ENCODE results near the gene TATDN3. TPM values are rescaled to one million over a fixed set of nuclear protein-coding genes. Genes with fewer than 3 reads are reported as not detected.

TATDN3 gene
- total and polyA plus RNA-seq, 5 donors from 2014 or later: 20.6 to 28.7 (median 22.4) TPM

- Mint-ChIP-seq H3K36me3 (peaks cover 14% of the 10 kb centered on the region), H3K4me1 (peaks cover 17 to 51% (median 39%) of the 10 kb centered on the region in 4 donors), H3K4me3 (peak overlapping the region; percentile 95 to 98 (median 97)), H3K27me3 (no peaks in the 10 kb centered on the region), H3K9me3 (peaks cover 0 to 2% (median 0%) of the 10 kb centered on the region in 7 donors), H3K27ac (peak overlapping the region; percentile 96 to 99 (median 98))
- ATAC-seq (ENCODE audit: low read depth in 2 of 2) (no peak), DNase-seq (no peak)
- peaks cover 39% of the 10 kb centered on the region for H3K4me1 ChIP-seq (ENCODE audit: control insufficient read depth, insufficient read depth, low read length, poor library complexity, severe bottlenecking)
- peak overlapping the region; percentile 99 for H3K4me3 ChIP-seq (ENCODE audit: low read depth, low read length)
- no peaks in the 10 kb centered on the region for H3K27me3 ChIP-seq (ENCODE audit: control insufficient read depth, insufficient read depth, low read length)
- no peaks in the 10 kb centered on the region for H3K9me3 ChIP-seq (ENCODE audit: control insufficient read depth in 2 of 2, low read length in 2 of 2)
- peaks cover 6% of the 10 kb centered on the region for H3K36me3 ChIP-seq (ENCODE audit: control insufficient read depth, insufficient read depth, low read length)
- H3K27ac ChIP-seq (ENCODE audit: insufficient read depth, low read length, poor library complexity, severe bottlenecking): peak overlapping the region; percentile 77
Measured at GRCh38 chr1:212792396-212792908, 758 bp downstream of the TATDN3 start.

DNA sequence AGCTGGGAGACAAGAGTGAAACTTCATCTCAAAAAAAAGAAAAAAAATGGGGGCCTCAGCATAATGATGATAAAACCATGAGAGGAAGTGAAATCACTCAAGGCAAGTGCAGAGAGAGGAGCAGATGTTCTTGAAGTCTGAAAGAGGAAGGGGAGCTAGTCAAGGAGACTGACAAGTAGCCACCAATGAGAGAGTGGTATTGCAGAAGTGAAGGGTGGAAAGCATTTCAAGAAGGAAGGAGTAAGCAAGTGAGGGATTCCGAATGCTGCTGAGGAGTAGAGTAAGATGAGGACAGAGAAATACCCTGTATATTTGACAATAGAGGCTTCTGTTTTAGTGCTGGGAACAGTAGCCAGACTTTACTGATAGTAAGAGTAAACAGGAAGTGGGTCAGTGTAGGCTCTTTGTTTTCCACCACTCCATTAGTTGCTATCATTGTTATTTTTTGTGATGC, 2.9 kb downstream of the TATDN3 start:
- H3K36me3 Mint-ChIP-seq: peaks cover 21% of the 10 kb centered on the region
- peak in 2 of 3 donors; percentile 13 to 62 for DNase-seq
- peaks cover 31% of the 10 kb centered on the region for H3K4me1 ChIP-seq (ENCODE audit: control insufficient read depth, insufficient read depth, low read length, poor library complexity, severe bottlenecking)
- no peaks in the 10 kb centered on the region for H3K27me3 ChIP-seq (ENCODE audit: control insufficient read depth, insufficient read depth, low read length)
- peaks cover 6% of the 10 kb centered on the region for H3K36me3 ChIP-seq (ENCODE audit: control insufficient read depth, insufficient read depth, low read length)
- peak overlapping the region; percentile 29 to 88 (median 32) for H3K4me3 Mint-ChIP-seq
- peaks cover 22 to 43% (median 34%) of the 10 kb centered on the region in 4 donors for H3K4me1 Mint-ChIP-seq
- H3K27ac ChIP-seq (ENCODE audit: insufficient read depth, low read length, poor library complexity, severe bottlenecking): no peak overlapping the region
- peak overlapping the region; percentile 58 for H3K4me3 ChIP-seq (ENCODE audit: low read depth, low read length)
- no peaks in the 10 kb centered on the region for H3K27me3 Mint-ChIP-seq
- peak in 1 of 2 donors; percentile 33 for ATAC-seq (ENCODE audit: low read depth in 2 of 2)
- H3K27ac Mint-ChIP-seq: peak overlapping the region; percentile 11 to 83 (median 30)
- peaks cover 0 to 2% (median 0%) of the 10 kb centered on the region in 7 donors for H3K9me3 Mint-ChIP-seq
- no peaks in the 10 kb centered on the region for H3K9me3 ChIP-seq (ENCODE audit: control insufficient read depth in 2 of 2, low read length in 2 of 2)

DNA sequence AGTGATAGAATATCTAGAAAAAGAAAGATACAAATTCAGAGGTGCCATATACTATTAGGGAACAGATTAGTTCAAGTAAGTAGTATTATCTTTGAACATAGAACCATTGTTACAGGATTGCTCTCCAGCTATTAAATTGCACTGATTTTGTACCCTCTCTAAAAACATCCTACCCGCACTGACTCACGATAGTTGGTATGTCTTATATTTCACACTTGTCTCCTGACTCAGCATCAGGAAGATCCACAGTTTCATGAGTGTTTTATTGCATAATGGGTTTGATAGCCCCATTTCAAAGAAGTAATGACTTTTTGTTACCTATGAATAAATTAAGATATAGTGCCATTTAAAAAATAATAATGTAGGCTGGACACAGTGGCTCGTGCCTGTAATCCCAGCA, 6.0 kb downstream of the TATDN3 start:
- H3K36me3 ChIP-seq (ENCODE audit: control insufficient read depth, insufficient read depth, low read length): peaks cover 19% of the 10 kb centered on the region
- H3K9me3 ChIP-seq (ENCODE audit: control insufficient read depth in 2 of 2, low read length in 2 of 2): no peaks in the 10 kb centered on the region
- peaks cover 33% of the 10 kb centered on the region for H3K36me3 Mint-ChIP-seq
- H3K4me1 ChIP-seq (ENCODE audit: control insufficient read depth, insufficient read depth, low read length, poor library complexity, severe bottlenecking): peaks cover 12% of the 10 kb centered on the region
- DNase-seq: no peak
- H3K27ac ChIP-seq (ENCODE audit: insufficient read depth, low read length, poor library complexity, severe bottlenecking): no peak overlapping the region
- peaks cover 14 to 26% (median 18%) of the 10 kb centered on the region in 4 donors for H3K4me1 Mint-ChIP-seq
- no peak overlapping the region for H3K4me3 Mint-ChIP-seq
- no peak overlapping the region for H3K4me3 ChIP-seq (ENCODE audit: low read depth, low read length)
- H3K27me3 Mint-ChIP-seq: no peaks in the 10 kb centered on the region
- no peak for ATAC-seq (ENCODE audit: low read depth in 2 of 2)
- H3K27me3 ChIP-seq (ENCODE audit: control insufficient read depth, insufficient read depth, low read length): no peaks in the 10 kb centered on the region
- no peak overlapping the region for H3K27ac Mint-ChIP-seq
- H3K9me3 Mint-ChIP-seq: peaks cover 0 to 2% (median 0%) of the 10 kb centered on the region in 7 donors

- ATAC-seq (ENCODE audit: low read depth in 2 of 2): no peak
- H3K36me3 ChIP-seq (ENCODE audit: control insufficient read depth, insufficient read depth, low read length): peaks cover 32% of the 10 kb centered on the region
Measured at GRCh38 chr1:212805767-212806166, 14.1 kb downstream of the TATDN3 start.

DNA sequence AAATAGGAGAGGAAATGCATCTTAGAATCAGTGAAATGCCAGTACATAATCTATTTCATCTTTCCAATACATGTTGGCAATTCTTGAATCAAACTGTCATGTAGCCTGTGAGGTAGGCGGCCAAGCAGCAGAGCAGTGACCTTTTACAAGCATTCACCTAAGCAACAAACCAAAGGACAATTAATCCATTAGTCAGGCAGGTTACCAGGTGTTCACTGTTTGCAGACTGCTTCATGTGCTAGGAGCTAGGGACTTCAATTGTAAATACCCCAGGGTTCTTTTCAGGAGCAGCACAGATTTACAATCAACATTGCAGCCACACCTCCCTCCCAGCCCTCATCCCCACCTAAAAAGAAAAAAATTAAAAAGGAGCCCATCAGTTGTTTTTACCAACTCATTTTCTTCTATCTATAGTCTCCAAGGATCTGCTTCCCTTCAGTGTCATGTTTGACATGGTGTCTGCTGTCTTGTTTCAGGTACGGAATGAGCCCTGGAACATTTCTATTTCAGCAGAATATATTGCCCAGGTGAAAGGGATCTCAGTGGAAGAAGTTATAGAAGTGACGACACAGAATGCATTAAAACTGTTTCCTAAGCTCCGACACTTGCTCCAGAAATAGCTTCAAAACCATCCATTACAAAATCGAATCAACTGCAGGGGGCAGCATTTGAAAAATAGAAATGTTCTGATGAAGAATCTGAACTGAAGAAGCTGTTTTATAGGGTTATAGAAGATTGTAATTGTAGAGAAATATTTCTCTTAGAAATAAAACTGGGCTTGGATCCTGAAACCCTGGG, 23.0 kb downstream of the TATDN3 start:
- Mint-ChIP-seq H3K9me3 (no peaks in the 10 kb centered on the region), H3K4me1 (peaks cover 0 to 2% (median 0%) of the 10 kb centered on the region in 4 donors), H3K27me3 (no peaks in the 10 kb centered on the region), H3K36me3 (peaks cover 3% of the 10 kb centered on the region), H3K27ac (no peak overlapping the region), H3K4me3 (no peak overlapping the region)
- Histone ChIP-seq H3K27ac (ENCODE audit: insufficient read depth, low read length, poor library complexity, severe bottlenecking) (no peak overlapping the region), H3K27me3 (ENCODE audit: control insufficient read depth, insufficient read depth, low read length) (no peaks in the 10 kb centered on the region), H3K4me1 (ENCODE audit: control insufficient read depth, insufficient read depth, low read length, poor library complexity, severe bottlenecking) (no peaks in the 10 kb centered on the region), H3K4me3 (ENCODE audit: low read depth, low read length) (no peak overlapping the region), H3K9me3 (ENCODE audit: control insufficient read depth in 2 of 2, low read length in 2 of 2) (no peaks in the 10 kb centered on the region), H3K36me3 (ENCODE audit: control insufficient read depth, insufficient read depth, low read length) (peaks cover 7% of the 10 kb centered on the region)
- DNase-seq (peak in 1 of 3 donors; percentile 35), ATAC-seq (ENCODE audit: low read depth in 2 of 2) (no peak)

More at GRCh38 chr1:212805767-212806166, 14.1 kb downstream of the TATDN3 start:
- no peak overlapping the region for H3K27ac Mint-ChIP-seq
- H3K4me1 Mint-ChIP-seq: peaks cover 0 to 4% (median under 1%) of the 10 kb centered on the region in 4 donors
- Histone ChIP-seq H3K4me1 (ENCODE audit: control insufficient read depth, insufficient read depth, low read length, poor library complexity, severe bottlenecking) (no peaks in the 10 kb centered on the region), H3K27ac (ENCODE audit: insufficient read depth, low read length, poor library complexity, severe bottlenecking) (no peak overlapping the region), H3K27me3 (ENCODE audit: control insufficient read depth, insufficient read depth, low read length) (no peaks in the 10 kb centered on the region), H3K4me3 (ENCODE audit: low read depth, low read length) (no peak overlapping the region), H3K9me3 (ENCODE audit: control insufficient read depth in 2 of 2, low read length in 2 of 2) (no peaks in the 10 kb centered on the region)
- H3K36me3 Mint-ChIP-seq: peaks cover 27% of the 10 kb centered on the region
- no peak overlapping the region for H3K4me3 Mint-ChIP-seq
- no peaks in the 10 kb centered on the region for H3K27me3 Mint-ChIP-seq
- DNase-seq: no peak
- H3K9me3 Mint-ChIP-seq: no peaks in the 10 kb centered on the region

DNA sequence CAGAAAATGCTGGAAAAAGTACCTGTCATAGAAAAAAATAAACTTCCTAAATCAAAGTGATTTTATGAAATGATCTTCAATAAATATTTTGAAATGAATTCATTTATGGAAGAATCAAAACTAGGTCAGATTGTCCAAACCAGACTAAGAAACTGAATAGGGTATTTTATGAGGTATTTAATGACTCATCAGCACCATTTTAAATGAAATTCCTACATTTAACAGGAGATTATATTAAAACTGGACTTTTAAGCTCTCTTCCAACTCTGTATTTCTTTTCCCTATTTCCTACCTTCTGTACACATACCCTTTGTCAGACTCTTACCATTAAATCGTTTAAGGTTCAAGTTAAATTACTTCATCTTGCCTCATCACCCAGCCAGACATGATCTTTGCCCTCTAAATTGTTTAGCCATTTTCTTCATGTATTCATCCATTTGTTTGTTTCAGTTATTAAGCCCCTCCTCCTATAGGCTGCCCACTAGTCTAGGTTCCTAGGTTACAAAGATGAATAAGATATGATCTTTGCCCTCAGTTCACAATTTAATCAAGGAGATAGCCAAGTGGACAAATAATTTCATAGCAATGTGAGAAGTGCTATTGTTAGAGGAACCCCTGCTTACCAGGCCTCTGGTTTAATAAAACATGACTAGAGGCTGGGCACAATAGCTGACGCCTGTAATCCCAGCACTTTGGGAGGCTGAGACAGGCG, 25.0 kb downstream of the TATDN3 start:
- Histone ChIP-seq H3K9me3 (ENCODE audit: control insufficient read depth in 2 of 2, low read length in 2 of 2) (no peaks in the 10 kb centered on the region), H3K4me3 (ENCODE audit: low read depth, low read length) (no peak overlapping the region), H3K36me3 (ENCODE audit: control insufficient read depth, insufficient read depth, low read length) (peaks cover 7% of the 10 kb centered on the region), H3K4me1 (ENCODE audit: control insufficient read depth, insufficient read depth, low read length, poor library complexity, severe bottlenecking) (no peaks in the 10 kb centered on the region), H3K27me3 (ENCODE audit: control insufficient read depth, insufficient read depth, low read length) (no peaks in the 10 kb centered on the region), H3K27ac (ENCODE audit: insufficient read depth, low read length, poor library complexity, severe bottlenecking) (no peak overlapping the region)
- no peak for ATAC-seq (ENCODE audit: low read depth in 2 of 2)
- no peaks in the 10 kb centered on the region for H3K27me3 Mint-ChIP-seq
- no peak overlapping the region for H3K4me3 Mint-ChIP-seq
- no peak for DNase-seq
- no peaks in the 10 kb centered on the region for H3K9me3 Mint-ChIP-seq
- H3K4me1 Mint-ChIP-seq: peaks cover 0 to 4% (median 0%) of the 10 kb centered on the region in 4 donors
- H3K36me3 Mint-ChIP-seq: peaks cover 3% of the 10 kb centered on the region
- H3K27ac Mint-ChIP-seq: no peak overlapping the region

DNA sequence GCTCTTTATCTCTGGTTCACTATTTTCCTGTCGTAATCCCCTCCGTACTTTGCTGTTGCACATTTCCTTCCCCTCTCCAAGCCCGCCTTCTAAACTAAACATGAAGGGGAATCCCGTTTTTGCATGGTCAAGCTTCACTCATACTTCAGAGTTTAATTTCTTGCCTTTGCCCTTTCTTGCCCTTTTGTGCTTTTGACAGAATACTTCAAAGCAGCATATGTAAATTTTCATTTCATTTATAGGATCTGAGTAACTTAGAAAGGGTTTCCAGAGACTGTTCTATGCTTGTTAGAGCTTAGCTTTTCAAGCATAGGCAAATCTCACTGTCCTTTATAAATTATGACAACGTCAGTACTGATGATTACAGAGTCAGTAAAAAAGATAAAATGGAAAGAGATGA, 28.0 kb downstream of the TATDN3 start:
- Mint-ChIP-seq H3K27me3 (no peaks in the 10 kb centered on the region), H3K36me3 (peaks cover 7% of the 10 kb centered on the region), H3K4me3 (no peak overlapping the region), H3K27ac (no peak overlapping the region), H3K4me1 (peaks cover 0 to 4% (median 0%) of the 10 kb centered on the region in 4 donors), H3K9me3 (peaks cover 0 to 7% (median 2%) of the 10 kb centered on the region in 7 donors)
- no peak for DNase-seq
- Histone ChIP-seq H3K27ac (ENCODE audit: insufficient read depth, low read length, poor library complexity, severe bottlenecking) (no peak overlapping the region), H3K4me3 (ENCODE audit: low read depth, low read length) (no peak overlapping the region), H3K4me1 (ENCODE audit: control insufficient read depth, insufficient read depth, low read length, poor library complexity, severe bottlenecking) (no peaks in the 10 kb centered on the region), H3K27me3 (ENCODE audit: control insufficient read depth, insufficient read depth, low read length) (no peaks in the 10 kb centered on the region), H3K9me3 (ENCODE audit: control insufficient read depth in 2 of 2, low read length in 2 of 2) (no peaks in the 10 kb centered on the region), H3K36me3 (ENCODE audit: control insufficient read depth, insufficient read depth, low read length) (peaks cover 5% of the 10 kb centered on the region)
- ATAC-seq (ENCODE audit: low read depth in 2 of 2): no peak
